GM23338 (cell line): ENCODE measurements around the gene ACSS3. TPM values are rescaled to one million over a fixed set of nuclear protein-coding genes. Genes with fewer than 3 reads are reported as not detected.

Experiments used
- ATAC-seq: fragments of 200-7000 bp; cut with Tn5 transposase; 3 replicates; pipeline ENCODE4 v1.9.1; 2020
- DNase-seq: peaks from one replicate; pipeline ENCODE4 v3.0.0-alpha.2; 2015; ENCODE audit warnings: low spot score
- H2AFZ ChIP-seq: fragments of 200-600 bp; sonication (generic); 2 replicates; pipeline ENCODE4 v1.8.0; 2016; ENCODE audit warnings: antibody characterized with exemption, mild to moderate bottlenecking, moderate library complexity
- H3F3A ChIP-seq: fragments of 200-600 bp; sonication (generic); replicated peaks from 2 replicates; pipeline ENCODE4 v1.8.0; 2017; ENCODE audit warnings: antibody characterized with exemption, mixed run types, low read depth
- H3K27ac ChIP-seq: fragments of 200-600 bp; sonication (generic); 2 replicates; pipeline ENCODE4 v1.6.1; 2016; ENCODE audit warnings: low read depth
- H3K27me3 ChIP-seq: fragments of 200-600 bp; sonication (generic); 2 replicates; pipeline ENCODE4 v1.8.0; 2016; ENCODE audit warnings: mild to moderate bottlenecking, mixed run types, moderate library complexity; ENCODE audit not compliant: insufficient read depth
- H3K36me3 ChIP-seq: fragments of 200-600 bp; sonication (generic); 2 replicates; pipeline ENCODE4 v1.8.0; 2016; ENCODE audit warnings: mild to moderate bottlenecking; ENCODE audit not compliant: insufficient read depth
- H3K4me1 ChIP-seq: fragments of 200-600 bp; sonication (generic); 2 replicates; pipeline ENCODE4 v1.8.0; 2016; ENCODE audit warnings: mild to moderate bottlenecking, moderate library complexity; ENCODE audit not compliant: insufficient read depth
- H3K4me2 ChIP-seq: fragments of 200-600 bp; sonication (generic); 2 replicates; pipeline ENCODE4 v1.7.1; 2017; ENCODE audit warnings: mixed run types
- H3K4me3 ChIP-seq: fragments of 200-600 bp; sonication (generic); 2 replicates; pipeline ENCODE4 v1.6.1; 2016; ENCODE audit warnings: mixed run types
- H3K79me2 ChIP-seq: fragments of 200-600 bp; sonication (generic); replicated peaks from 2 replicates; pipeline ENCODE4 v1.8.0; 2017; ENCODE audit warnings: mild to moderate bottlenecking; ENCODE audit not compliant: insufficient read depth
- H3K9me2 ChIP-seq: fragments of 200-600 bp; sonication (generic); 2 replicates; pipeline ENCODE4 v1.8.0; 2017; ENCODE audit not compliant: insufficient read depth
- H4K20me1 ChIP-seq: fragments of 200-600 bp; sonication (generic); replicated peaks from 2 replicates; pipeline ENCODE4 v1.8.0; 2017; ENCODE audit warnings: mild to moderate bottlenecking; ENCODE audit not compliant: insufficient read depth
- H3K27ac Mint-ChIP-seq: 2 replicates; pipeline ENCODE4 v1.8.0; 2020; ENCODE audit warnings: inconsistent platforms, mild to moderate bottlenecking, moderate library complexity, mixed read lengths
- H3K27me3 Mint-ChIP-seq: 3 replicates; pipeline ENCODE4 v1.8.0; 2022; ENCODE audit warnings: low read depth, mild to moderate bottlenecking, moderate library complexity, mixed read lengths, inconsistent platforms; ENCODE audit not compliant: insufficient read depth, poor library complexity
- H3K36me3 Mint-ChIP-seq: 3 replicates; pipeline ENCODE4 v1.8.0; 2021; ENCODE audit warnings: low read depth, mild to moderate bottlenecking, inconsistent platforms, moderate library complexity, mixed read lengths
- H3K4me1 Mint-ChIP-seq: 3 replicates; pipeline ENCODE4 v1.8.0; 2020; ENCODE audit warnings: mild to moderate bottlenecking, inconsistent platforms, mixed read lengths
- H3K4me3 Mint-ChIP-seq: 3 replicates; pipeline ENCODE4 v1.8.0; 2021; ENCODE audit warnings: moderate library complexity, mild to moderate bottlenecking, inconsistent platforms, mixed read lengths
- H3K9me3 Mint-ChIP-seq: 3 replicates; pipeline ENCODE4 v1.8.0; 2020; ENCODE audit warnings: moderate library complexity, mild to moderate bottlenecking, inconsistent platforms, mixed read lengths
- EZH2 ChIP-seq: fragments of 200-600 bp; sonication (generic); IDR thresholded peaks from one replicate; pipeline ENCODE4 v1.8.0; 2017; ENCODE audit warnings: antibody characterized with exemption, mild to moderate bottlenecking, low read depth; ENCODE audit not compliant: unreplicated experiment
- JUNB ChIP-seq: IDR thresholded peaks from one replicate; pipeline ENCODE4 v1.6.1; 2016; ENCODE audit warnings: antibody characterized with exemption; ENCODE audit not compliant: unreplicated experiment
- NANOG ChIP-seq: IDR thresholded peaks from 2 replicates; pipeline ENCODE4 v1.6.1; 2016; ENCODE audit warnings: antibody characterized with exemption, borderline replicate concordance
- POLR2AphosphoS5 ChIP-seq: IDR thresholded peaks from 2 replicates; pipeline ENCODE4 v1.6.1; 2016; ENCODE audit warnings: antibody characterized with exemption, low read depth
- REST ChIP-seq: IDR thresholded peaks from one replicate; pipeline ENCODE4 v1.6.1; 2018; ENCODE audit warnings: antibody characterized with exemption; ENCODE audit not compliant: unreplicated experiment
- STAT1 ChIP-seq: IDR thresholded peaks from one replicate; pipeline ENCODE4 v1.6.1; 2016; ENCODE audit warnings: antibody characterized with exemption; ENCODE audit not compliant: unreplicated experiment
- ZNF114 ChIP-seq: fragments of 250-450 bp; sonication (Bioruptor Pico); IDR thresholded peaks from 2 replicates; pipeline ENCODE4 v1.5.0; 2020; ENCODE audit warnings: mild to moderate bottlenecking, moderate library complexity
- ZNF331 ChIP-seq: fragments of 250-450 bp; sonication (Bioruptor Pico); IDR thresholded peaks from 2 replicates; pipeline ENCODE4 v1.5.0; 2020; ENCODE audit warnings: low read depth, mild to moderate bottlenecking, moderate library complexity
- ZNF462 ChIP-seq: fragments of 250-450 bp; sonication (Bioruptor Pico); IDR thresholded peaks from 2 replicates; pipeline ENCODE4 v1.5.0; 2020; ENCODE audit warnings: mild to moderate bottlenecking, moderate library complexity
- polyA plus RNA-seq: library from polyadenylated mRNA; unstranded; fragments of >200 nt; fragmentation: Nextera tagmentation; extraction: Ambion mirVana; gene quantifications from 2 replicates; pipeline ENCODE4 v1.2.1, GENCODE V29; 2016
- total RNA-seq: library from RNA; depleted of rRNA; stranded (reverse); fragments of >200 nt; shearing (Covaris generic); gene quantifications from 2 replicates; pipeline ENCODE4 v1.2.3, GENCODE V29; 2014

The ACSS3 gene
- total and polyA plus RNA-seq, 2 experiments from 2014 or later = 7.4 to 28.9 TPM

GRCh38 chr12:81085832-81086231, 8.0 kb downstream of the ACSS3 start (continued):
- no peak for TF ChIP-seq ZNF462 (CRISPR knock-in tag)
- TF ChIP-seq NANOG = no peak
- no peak for TF ChIP-seq STAT1
- no peak for TF ChIP-seq POLR2AphosphoS5
- TF ChIP-seq EZH2 = no peak
- no peak for TF ChIP-seq ZNF331 (CRISPR knock-in tag)
- no peak for TF ChIP-seq ZNF114 (CRISPR knock-in tag)

- H3K27ac ChIP-seq = no peak overlapping the region
- H3K36me3 ChIP-seq = no peaks in the 10 kb centered on the region
- Mint-ChIP-seq H3K4me1 (peaks cover 69% of the 10 kb centered on the region), H3K9me3 (no peaks in the 10 kb centered on the region), H3K27me3 (peaks cover 3% of the 10 kb centered on the region), H3K36me3 (no peaks in the 10 kb centered on the region), H3K27ac (0 out of 2 replicates have a peak overlapping the region, but pooled peaks have one; percentile 17), H3K4me3 (no peak overlapping the region)
- no peaks in the 10 kb centered on the region for H4K20me1 ChIP-seq
- no peak overlapping the region for H2AFZ ChIP-seq
- TF ChIP-seq REST = no peak
- TF ChIP-seq JUNB = no peak
- TF ChIP-seq ZNF114 (CRISPR knock-in tag) = no peak
- no peak for TF ChIP-seq NANOG
- TF ChIP-seq POLR2AphosphoS5 = no peak
- no peak for TF ChIP-seq STAT1
- no peaks in the 10 kb centered on the region for H3K27me3 ChIP-seq
- peak; percentile 52 for DNase-seq
- peak; percentile 50 for ATAC-seq
- H3K4me1 ChIP-seq = peaks cover 67% of the 10 kb centered on the region
- no peaks in the 10 kb centered on the region for H3F3A ChIP-seq
- H3K4me3 ChIP-seq = no peak overlapping the region
- no peak overlapping the region for H3K4me2 ChIP-seq
- H3K9me2 ChIP-seq = no peaks in the 10 kb centered on the region
- H3K79me2 ChIP-seq = peaks cover 36% of the 10 kb centered on the region
Measured at GRCh38 chr12:81086342-81086741, 8.5 kb downstream of the ACSS3 start.
